GM18519 (cell line): ENCODE measurements around the gene ARID4B.
"Not testable (repeated sequence)": the region's sequence is repeated elsewhere in the genome, so short reads cannot be mapped to it uniquely, and the experiment has no call there.

ENCODE experiments used
- ATAC-seq: cut with Tn5 transposase; IDR thresholded peaks from one replicate; pipeline ENCODE4 v1.9.1; 2021; ENCODE audit warnings: mild to moderate bottlenecking, moderate library complexity; ENCODE audit not compliant: unreplicated experiment, low FRiP score

The ARID4B gene

GRCh38 chr1:235176486-235176885, 151.5 kb downstream of the ARID4B start:
- no peak for ATAC-seq

GRCh38 chr1:235169986-235170385, 158.0 kb downstream of the ARID4B start:
- ATAC-seq: no peak

- no peak for ATAC-seq
These were observed 159.6 kb downstream of the ARID4B start for GRCh38 chr1:235168375-235168774.

GRCh38 chr1:235161685-235162327, 166.2 kb downstream of the ARID4B start:
- no peak for ATAC-seq

- ATAC-seq: peak; percentile 85
These were observed 166.9 kb downstream of the ARID4B start, which contains the start of gene RBM34 for GRCh38 chr1:235160957-235161684. Gene RBM34 (minus strand): TSS chr1:235161250. CDS start chr1:235161226, 24 bp downstream.

GRCh38 chr1:235160383-235160956, 167.5 kb downstream of the ARID4B start:
- peak; percentile 10 for ATAC-seq

- ATAC-seq: not testable (repeated sequence)
These were observed 168.0 kb downstream of the ARID4B start for GRCh38 chr1:235159930-235160329.

- ATAC-seq: not testable (repeated sequence)
These were observed 168.7 kb downstream of the ARID4B start for GRCh38 chr1:235159284-235159683.

GRCh38 chr1:235158680-235159079, 169.3 kb downstream of the ARID4B start:
- ATAC-seq: no peak

- ATAC-seq: no peak
These were observed 170.8 kb downstream of the ARID4B start for GRCh38 chr1:235157150-235157549.

- ATAC-seq: no peak
These were observed 171.2 kb downstream of the ARID4B start for GRCh38 chr1:235156740-235157139.

- ATAC-seq: no peak
These were observed 171.7 kb downstream of the ARID4B start for GRCh38 chr1:235156265-235156664.

GRCh38 chr1:235152235-235152634, 175.7 kb downstream of the ARID4B start:
- no peak for ATAC-seq

- no peak for ATAC-seq
These were observed 176.9 kb downstream of the ARID4B start for GRCh38 chr1:235151033-235151432.

- no peak for ATAC-seq
These were observed 178.2 kb downstream of the ARID4B start for GRCh38 chr1:235149824-235150223.

GRCh38 chr1:235147269-235147668, 180.7 kb downstream of the ARID4B start:
- ATAC-seq: no peak

GRCh38 chr1:235145639-235146038, 182.3 kb downstream of the ARID4B start:
- no peak for ATAC-seq

- no peak for ATAC-seq
These were observed 185.0 kb downstream of the ARID4B start for GRCh38 chr1:235142991-235143390.

- ATAC-seq: no peak
These were observed 188.7 kb downstream of the ARID4B start for GRCh38 chr1:235139315-235139714.

- no peak for ATAC-seq
These were observed 189.2 kb downstream of the ARID4B start for GRCh38 chr1:235138821-235139220.

- no peak for ATAC-seq
These were observed 191.9 kb downstream of the ARID4B start for GRCh38 chr1:235136111-235136510.

- ATAC-seq: no peak
These were observed 193.8 kb downstream of the ARID4B start for GRCh38 chr1:235134171-235134570.
